H1 (cell line): Measurements from ENCODE around the gene CALHM5. TPM values are rescaled to one million over a fixed set of nuclear protein-coding genes. Genes with fewer than 3 reads are reported as not detected.

Experiments
- CTCF ChIA-PET: fragments of 300-600 bp; sonication (Branson Sonifier 250); formaldehyde crosslinking; loops from one replicate; lab custom pipeline; 2021; ENCODE audit not compliant: partially characterized antibody; lab: Charles Lee
- POLR2A ChIA-PET: fragments of 300-600 bp; sonication (Branson Sonifier 250); formaldehyde crosslinking; loops from one replicate; lab custom pipeline; 2021; ENCODE audit warnings: inconsistent platforms; ENCODE audit not compliant: partially characterized antibody; lab: Charles Lee
- DNase-seq, 2 experiments: peaks; one replicate each; pipeline versions ENCODE4 v3.0.0 to v3.0.0-alpha.2; 2010 to 2022; ENCODE audit warnings: low spot score in 2 of 2, low read depth in 1 of 2, mixed read lengths in 1 of 2
- FAIRE-seq: peaks from 2 replicates; lab custom pipeline; 2011; peaks lifted over from hg19 to GRCh38; lab: Jason Lieb, UNC
- H2AFZ ChIP-seq: 2 replicates; pipeline ENCODE4 v1.8.1; 2012; ENCODE audit warnings: low read length, inconsistent platforms
- H2AK5ac ChIP-seq: 2 replicates; pipeline ENCODE4 v1.6.1; 2013; ENCODE audit warnings: low read depth, low read length
- H2BK120ac ChIP-seq: replicated peaks from 2 replicates; pipeline ENCODE3; 2013; ENCODE audit warnings: low read depth, low read length, inconsistent platforms
- H2BK12ac ChIP-seq: 2 replicates; pipeline ENCODE4 v1.6.1; 2013; ENCODE audit warnings: low read depth, low read length
- H2BK15ac ChIP-seq: 2 replicates; pipeline ENCODE4 v1.6.1; 2013; ENCODE audit warnings: low read length
- H2BK20ac ChIP-seq: 2 replicates; pipeline ENCODE4 v1.6.1; 2013; ENCODE audit warnings: low read length
- H2BK5ac ChIP-seq: 2 replicates; pipeline ENCODE4 v1.6.1; 2013; ENCODE audit warnings: low read depth, low read length
- H3K14ac ChIP-seq: 2 replicates; pipeline ENCODE4 v1.6.1; 2013; ENCODE audit warnings: inconsistent platforms; ENCODE audit not compliant: insufficient read length
- H3K18ac ChIP-seq: 2 replicates; pipeline ENCODE4 v1.6.1; 2013; ENCODE audit warnings: low read length; ENCODE audit errors: extremely low read depth
- H3K23ac ChIP-seq: 2 replicates; pipeline ENCODE4 v1.6.1; 2013; ENCODE audit warnings: inconsistent platforms; ENCODE audit not compliant: insufficient read length
- H3K23me2 ChIP-seq: 2 replicates; pipeline ENCODE4 v1.6.1; 2013; ENCODE audit warnings: low read depth, low read length
- H3K27ac ChIP-seq: 2 replicates; pipeline ENCODE4 v1.6.1; 2011; ENCODE audit warnings: low read depth, low read length, inconsistent platforms
- H3K27me3 ChIP-seq, 4 experiments: replicated peaks in 1 of 4; 1 replicate in 1 of 4; 2 replicates in 3 of 4; pipeline versions ENCODE4 v1.6.1 to v1.8.1; 2011 to 2013; ENCODE audit warnings: low read length in 3 of 4, mild to moderate bottlenecking in 3 of 4, inconsistent platforms in 2 of 4, mixed read lengths in 2 of 4, moderate library complexity in 1 of 4; ENCODE audit not compliant: control insufficient read depth in 3 of 4, insufficient read depth in 3 of 4; ENCODE audit errors: extremely low read depth in 1 of 4
- H3K36me3 ChIP-seq, 4 experiments: 2 replicates each; pipeline versions ENCODE4 v1.6.1 to v1.8.1; 2011 to 2013; ENCODE audit warnings: mild to moderate bottlenecking in 4 of 4, low read length in 3 of 4, moderate library complexity in 2 of 4, control low read depth in 1 of 4, inconsistent platforms in 1 of 4; ENCODE audit not compliant: insufficient read depth in 4 of 4, control insufficient read depth in 2 of 4
- H3K4ac ChIP-seq: replicated peaks from 2 replicates; pipeline ENCODE3; 2013; ENCODE audit warnings: low read length, low read depth, mixed read lengths, inconsistent platforms; ENCODE audit not compliant: insufficient read length
- H3K4me1 ChIP-seq, 4 experiments: replicated peaks in 1 of 4; 1 replicate in 1 of 4; 2 replicates in 3 of 4; pipeline versions ENCODE4 v1.6.1 to v1.8.1; 2011 to 2013; ENCODE audit warnings: low read length in 3 of 4, inconsistent platforms in 2 of 4, mixed read lengths in 1 of 4; ENCODE audit not compliant: insufficient read depth in 4 of 4, control insufficient read depth in 3 of 4
- H3K4me2 ChIP-seq, 2 experiments: 2 replicates each; pipeline versions ENCODE4 v1.6.1 to v1.8.1; 2011 to 2013; ENCODE audit warnings: low read depth in 2 of 2, low read length in 2 of 2, control low read depth in 1 of 2, inconsistent platforms in 1 of 2, mild to moderate bottlenecking in 1 of 2; ENCODE audit not compliant: insufficient read depth in 1 of 2
- H3K4me3 ChIP-seq, 4 experiments: fragments of 200-600, 300-600 bp in 1 of 4; sonication (generic), shearing (Covaris generic), sonication (Bioruptor Twin) in 1 of 4; 2 replicates each; pipeline versions ENCODE4 v1.5.1 to v1.8.1; 2011 to 2016; ENCODE audit warnings: low read length in 4 of 4, low read depth in 3 of 4, control low read depth in 2 of 4, inconsistent platforms in 2 of 4, mild to moderate bottlenecking in 2 of 4, mixed read lengths in 1 of 4, moderate library complexity in 1 of 4; ENCODE audit not compliant: insufficient read depth in 2 of 4; ENCODE audit errors: extremely low read depth in 1 of 4
- H3K56ac ChIP-seq: replicated peaks from 2 replicates; pipeline ENCODE3; 2013; ENCODE audit warnings: low read depth, mild to moderate bottlenecking, mixed read lengths, low read length, inconsistent platforms; ENCODE audit not compliant: insufficient read length
- H3K79me1 ChIP-seq: 2 replicates; pipeline ENCODE4 v1.6.1; 2013; ENCODE audit warnings: low read depth, low read length, control low read depth
- H3K79me2 ChIP-seq, 2 experiments: 2 replicates each; pipeline versions ENCODE4 v1.6.1 to v1.8.1; 2012 to 2013; ENCODE audit warnings: low read length in 2 of 2, mild to moderate bottlenecking in 2 of 2, inconsistent platforms in 1 of 2; ENCODE audit not compliant: insufficient read depth in 2 of 2, control insufficient read depth in 1 of 2
- H3K9ac ChIP-seq, 4 experiments: replicated peaks in 1 of 4; 1 replicate in 1 of 4; 2 replicates in 3 of 4; pipeline versions ENCODE4 v1.6.1 to v1.8.1; 2011 to 2013; ENCODE audit warnings: low read depth in 3 of 4, low read length in 3 of 4, control low read depth in 2 of 4, mild to moderate bottlenecking in 2 of 4, moderate library complexity in 2 of 4, inconsistent platforms in 1 of 4; ENCODE audit errors: extremely low read depth in 1 of 4
- H3K9me3 ChIP-seq, 2 experiments: 2 replicates each; pipeline versions ENCODE4 v1.6.1 to v1.8.1; 2012 to 2013; ENCODE audit warnings: mild to moderate bottlenecking in 2 of 2, moderate library complexity in 2 of 2, control low read depth in 1 of 2, inconsistent platforms in 1 of 2, low read depth in 1 of 2, low read length in 1 of 2, mixed read lengths in 1 of 2; ENCODE audit not compliant: insufficient read depth in 2 of 2
- H4K20me1 ChIP-seq, 2 experiments: replicated peaks in 1 of 2; 2 replicates each; pipeline versions ENCODE3 to v1.8.1; 2011 to 2013; ENCODE audit warnings: inconsistent platforms in 2 of 2, low read length in 2 of 2, mild to moderate bottlenecking in 1 of 2; ENCODE audit not compliant: insufficient read depth in 2 of 2, control insufficient read depth in 1 of 2
- H4K5ac ChIP-seq: 2 replicates; pipeline ENCODE4 v1.6.1; 2013; ENCODE audit warnings: low read length, low read depth, mixed read lengths, inconsistent platforms; ENCODE audit not compliant: insufficient read length
- H4K8ac ChIP-seq: 2 replicates; pipeline ENCODE4 v1.8.0; 2013; ENCODE audit warnings: mild to moderate bottlenecking, moderate library complexity, low read length, inconsistent platforms; ENCODE audit not compliant: insufficient read depth; ENCODE audit errors: extremely low read depth
- H4K91ac ChIP-seq: replicated peaks from 2 replicates; pipeline ENCODE3; 2013; ENCODE audit warnings: low read length, mixed read lengths, inconsistent platforms; ENCODE audit not compliant: insufficient read length
- CEBPB ChIP-seq: IDR thresholded peaks from 2 replicates; pipeline ENCODE4 v1.6.1; 2012; ENCODE audit warnings: low read depth, low read length
- FOSL1 ChIP-seq: IDR thresholded peaks from 2 replicates; pipeline ENCODE4 v1.6.1; 2011; ENCODE audit warnings: mild to moderate bottlenecking, low read depth, low read length, moderate library complexity; ENCODE audit not compliant: insufficient read depth
- HDAC6 ChIP-seq: IDR thresholded peaks from one replicate; pipeline ENCODE4 v1.7.1; 2012; ENCODE audit warnings: low read depth, mild to moderate bottlenecking, inconsistent platforms, low read length, moderate library complexity
- NANOG ChIP-seq: IDR thresholded peaks from 2 replicates; pipeline ENCODE4 v1.6.1; 2011; ENCODE audit warnings: low read length, low read depth, mild to moderate bottlenecking, inconsistent platforms; ENCODE audit not compliant: insufficient read depth, poor library complexity, severe bottlenecking
- TBP ChIP-seq: IDR thresholded peaks from 2 replicates; pipeline ENCODE4 v1.6.1; 2011; ENCODE audit warnings: low read depth, low read length, improper control_type of control experiment
- ZNF274 ChIP-seq: IDR thresholded peaks from 2 replicates; pipeline ENCODE4 v1.7.0; 2012; ENCODE audit warnings: low read length, borderline replicate concordance; ENCODE audit errors: extremely low read depth
- WGBS, 2 experiments: shearing (Covaris generic) in 1 of 2; methylation state at CpG; one replicate each; pipeline versions ENCODE4 v1.1.6 to v1.1.7; 2013 to 2015; ENCODE audit warnings: low lambda C conversion rate in 2 of 2, mixed read lengths in 2 of 2, inconsistent platforms in 1 of 2, low coverage in 1 of 2, missing lambda C conversion rate in 1 of 2; ENCODE audit not compliant: insufficient replicate concordance in 2 of 2, insufficient coverage in 1 of 2, insufficient read length in 1 of 2; ENCODE audit errors: extremely low coverage in 1 of 2, missing lambda C conversion rate in 1 of 2; 5-methylcytosine and 5-hydroxymethylcytosine counted together
- polyA plus RNA-seq, 7 experiments: library from polyadenylated mRNA; depleted of rRNA in 3 of 7; stranded (reverse) in 5 of 7; unstranded in 2 of 7; fragments of >200 nt in 5 of 7; fragments of 200-250 nt in 2 of 7; gene quantifications; 1 replicate in 5 of 7; 2 replicates in 1 of 7; 4 replicates in 1 of 7; pipeline versions ENCODE4 v1.2.1 to v1.2.3, GENCODE V29; 2011 to 2013; ENCODE audit warnings: missing spikeins in 2 of 7, mixed read lengths in 2 of 7
- total RNA-seq: library from RNA; stranded (reverse); fragmentation: NEBNext Ultra II Directional; extraction: Animal tissue kit (Norgen Biotek cat#: 25700); gene quantifications from 2 replicates; pipeline ENCODE4 v1.2.1, GENCODE V29; 2021

Gene CALHM5
- total and polyA plus RNA-seq, 2 of the 8 experiments (the other 6 are each of a cell fraction or from before 2014, with no cell fraction given): 0.05 to 0.09 TPM

GRCh38 chr6:116518621-116519368 is 7.4 kb downstream of the CALHM5 start:
- ChIA-PET CTCF (interaction anchor here (1.0 to 3.5 kb wide), 8 partner anchors 13 to 250 kb away, joined by 3 to 13 read pairs (median 5); no protein-coding TSS in a partner anchor), POLR2A (interaction anchor here (1.2 kb wide), 1 partner anchor 265 kb away, joined by 4 read pairs; the partner anchor contains the start of gene TSPYL4)
- peaks cover 0 to 1% (median 0%) of the 10 kb centered on the region in 4 experiments; a peak in 1 of 7 replicates for H3K27me3 ChIP-seq

More at GRCh38 chr6:116518621-116519368, 7.4 kb downstream of the CALHM5 start:
- no peak overlapping the region for H4K91ac ChIP-seq
- H2BK20ac ChIP-seq: no peak overlapping the region
- H3K4me3 ChIP-seq: no peak overlapping the region
- H3K9me3 ChIP-seq: no peaks in the 10 kb centered on the region
- no peak for DNase-seq
- H3K9ac ChIP-seq: no peak overlapping the region
- H3K18ac ChIP-seq: no peak overlapping the region
- no peak overlapping the region for H2BK120ac ChIP-seq
- no peak overlapping the region for H2BK12ac ChIP-seq
- H4K8ac ChIP-seq: no peak overlapping the region
- H2BK5ac ChIP-seq: no peak overlapping the region
- peaks cover 0 to 7% (median 0%) of the 10 kb centered on the region in 4 experiments; a peak in 1 of 7 replicates for H3K4me1 ChIP-seq
- H3K23ac ChIP-seq: no peak overlapping the region
- H3K14ac ChIP-seq: no peak overlapping the region
- TF ChIP-seq FOSL1 (no peak), TBP (no peak), NANOG (no peak), ZNF274 (no peak), HDAC6 (no peak), CEBPB (no peak)
- TF ChIP-seq, all 59 proteins: peak for 0
- Histone ChIP-seq H3K4me2 (no peak overlapping the region), H3K4ac (no peak overlapping the region), H3K23me2 (no peaks in the 10 kb centered on the region), H3K79me2 (no peaks in the 10 kb centered on the region), H3K27ac (no peak overlapping the region), H3K36me3 (no peaks in the 10 kb centered on the region), H4K5ac (no peak overlapping the region), H2AK5ac (no peak overlapping the region), H2AFZ (no peak overlapping the region), H4K20me1 (no peaks in the 10 kb centered on the region), H3K56ac (no peak overlapping the region), H3K79me1 (no peaks in the 10 kb centered on the region), H2BK15ac (no peak overlapping the region)
- WGBS, 2 experiments: 98% methylated on average over 4 of the region's 4 CpGs; no CpG with 5 or more reads in 1 of the 2 experiments
- FAIRE-seq: no peak
